Effector memory CD8-positive, alpha-beta T cell (primary cell): ENCODE measurements around the gene NXT1.

Source experiments
- ATAC-seq: fragments of 150-1000 bp; cut with Tn5 transposase; replicated peaks from 2 replicates; pipeline ENCODE4 v1.10.0; 2021; ENCODE audit warnings: mild to moderate bottlenecking, moderate library complexity
- DNase-seq, 3 experiments: peaks; one replicate each; pipeline ENCODE4 v3.0.0; 2021
- H3K27ac Mint-ChIP-seq, 2 donors: one replicate each; pipeline ENCODE4 v1.8.0; 2022; ENCODE audit warnings: mild to moderate bottlenecking in 2 of 2, mixed read lengths in 2 of 2, moderate library complexity in 2 of 2
- H3K27me3 Mint-ChIP-seq, 2 donors: one replicate each; pipeline ENCODE4 v1.8.0; 2022; ENCODE audit warnings: mixed read lengths in 2 of 2
- H3K36me3 Mint-ChIP-seq: one replicate; pipeline ENCODE4 v1.8.0; 2022; ENCODE audit warnings: mild to moderate bottlenecking, moderate library complexity, mixed read lengths; ENCODE audit not compliant: insufficient read depth
- H3K4me1 Mint-ChIP-seq, 2 donors: one replicate each; pipeline ENCODE4 v1.8.0; 2022; ENCODE audit warnings: low read depth in 2 of 2, mixed read lengths in 2 of 2
- H3K4me3 Mint-ChIP-seq, 2 donors: one replicate each; pipeline ENCODE4 v1.8.0; 2022; ENCODE audit warnings: mild to moderate bottlenecking in 2 of 2, mixed read lengths in 2 of 2, moderate library complexity in 2 of 2
- H3K9me3 Mint-ChIP-seq, 2 donors: one replicate each; pipeline ENCODE4 v1.8.0; 2022; ENCODE audit warnings: mixed read lengths in 2 of 2

NXT1 gene

DNA sequence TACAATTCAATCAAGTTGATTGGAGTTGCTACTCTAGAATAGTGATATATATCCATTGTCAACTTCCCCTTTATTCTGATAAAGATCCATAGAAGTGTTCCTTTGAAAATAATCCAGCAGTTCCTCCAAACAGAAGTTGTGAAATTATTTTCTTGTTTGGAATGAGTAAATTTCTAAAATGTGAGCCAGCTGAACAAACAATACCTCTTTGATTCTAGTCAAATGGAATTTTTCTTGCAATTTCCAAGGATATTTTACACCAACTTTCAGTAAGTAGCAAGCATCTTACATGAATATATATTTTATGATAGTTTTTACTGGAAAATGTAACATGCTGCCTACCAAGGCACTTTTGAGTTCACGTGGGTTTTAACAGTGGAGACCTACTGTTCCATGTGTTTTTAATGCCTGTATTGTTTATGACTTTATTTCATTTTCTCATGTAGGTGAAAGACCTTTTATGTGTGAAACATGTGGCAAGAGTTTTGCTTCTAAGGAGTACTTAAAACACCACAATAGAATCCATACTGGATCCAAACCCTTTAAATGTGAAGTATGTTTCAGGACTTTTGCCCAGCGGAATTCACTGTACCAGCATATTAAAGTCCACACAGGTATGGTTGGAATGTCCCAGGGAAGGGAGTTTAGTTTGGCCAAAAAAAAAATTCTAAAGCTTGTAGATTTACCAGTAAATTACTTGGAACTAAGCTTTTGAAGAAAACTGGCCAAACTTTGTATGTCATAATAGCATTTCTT is 17.9 kb downstream of the NXT1 start:
- peaks cover 64% of the 10 kb centered on the region for H3K36me3 Mint-ChIP-seq
- H3K27me3 Mint-ChIP-seq = no peaks in the 10 kb centered on the region
- H3K9me3 Mint-ChIP-seq = no peaks in the 10 kb centered on the region
- H3K4me3 Mint-ChIP-seq = no peak overlapping the region
- peak overlapping the region in 1 of 2 donors; percentile 7 for H3K27ac Mint-ChIP-seq
- peaks cover 19 to 28% of the 10 kb centered on the region in 2 donors for H3K4me1 Mint-ChIP-seq
- ATAC-seq (no peak), DNase-seq (no peak)

GRCh38 chr20:23369072-23369823 is 18.7 kb downstream of the NXT1 start:
- H3K27ac Mint-ChIP-seq = peak overlapping the region; percentile 6 to 44
- H3K36me3 Mint-ChIP-seq = peaks cover 70% of the 10 kb centered on the region
- H3K4me1 Mint-ChIP-seq = peaks cover 18 to 22% of the 10 kb centered on the region in 2 donors
- no peaks in the 10 kb centered on the region for H3K27me3 Mint-ChIP-seq
- DNase-seq = no peak
- no peaks in the 10 kb centered on the region for H3K9me3 Mint-ChIP-seq
- no peak for ATAC-seq
- H3K4me3 Mint-ChIP-seq = no peak overlapping the region

DNA sequence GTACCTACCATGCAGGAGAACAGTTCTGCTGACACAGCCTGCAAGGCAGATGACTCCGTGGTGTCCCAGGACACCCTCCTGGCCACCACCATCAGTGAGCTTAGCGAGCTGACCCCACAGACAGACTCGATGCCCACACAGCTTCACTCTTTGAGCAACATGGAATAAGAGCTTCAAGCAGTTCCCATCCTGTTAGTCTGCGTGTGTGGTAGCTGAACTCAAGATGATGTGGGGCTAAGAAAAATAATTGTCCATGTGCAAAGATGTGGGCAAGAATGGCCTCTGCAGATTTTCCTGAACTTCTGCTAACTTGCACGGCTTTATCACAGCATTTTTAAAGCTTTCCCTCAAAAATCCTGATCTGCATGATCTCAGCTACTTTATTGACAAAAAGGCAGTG is 19.7 kb downstream of the NXT1 start:
- peaks cover 66% of the 10 kb centered on the region for H3K36me3 Mint-ChIP-seq
- no peak for ATAC-seq
- no peaks in the 10 kb centered on the region for H3K27me3 Mint-ChIP-seq
- peaks cover 9 to 12% of the 10 kb centered on the region in 2 donors for H3K4me1 Mint-ChIP-seq
- DNase-seq = no peak
- no peaks in the 10 kb centered on the region for H3K9me3 Mint-ChIP-seq
- H3K4me3 Mint-ChIP-seq = no peak overlapping the region
- no peak overlapping the region for H3K27ac Mint-ChIP-seq

DNA sequence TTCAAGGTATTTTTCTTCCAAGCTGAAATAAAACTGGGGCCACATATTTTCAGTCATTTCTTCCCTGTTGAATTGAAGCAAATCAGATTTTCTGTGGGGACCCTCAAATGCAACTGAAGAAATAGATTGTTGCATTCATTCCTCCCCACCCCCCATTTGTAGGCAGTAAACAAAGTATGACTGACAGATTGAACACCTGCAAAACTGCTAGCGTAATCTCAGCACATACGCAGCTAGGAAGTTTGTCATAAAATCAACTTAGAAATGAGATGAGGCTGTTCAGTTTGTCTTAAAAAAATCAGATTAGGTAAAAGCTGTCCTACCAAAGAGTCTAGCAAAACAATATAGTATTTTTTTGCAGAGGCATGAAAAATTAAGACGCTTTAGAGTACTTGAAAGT is 20.3 kb downstream of the NXT1 start:
- DNase-seq = no peak
- ATAC-seq = no peak
- H3K9me3 Mint-ChIP-seq = no peaks in the 10 kb centered on the region
- peaks cover 9 to 11% of the 10 kb centered on the region in 2 donors for H3K4me1 Mint-ChIP-seq
- no peak overlapping the region for H3K27ac Mint-ChIP-seq
- H3K27me3 Mint-ChIP-seq = no peaks in the 10 kb centered on the region
- H3K36me3 Mint-ChIP-seq = peaks cover 66% of the 10 kb centered on the region
- no peak overlapping the region for H3K4me3 Mint-ChIP-seq

GRCh38 chr20:23371496-23371895 is 20.9 kb downstream of the NXT1 start:
- DNase-seq (no peak), ATAC-seq (no peak)
- Mint-ChIP-seq H3K36me3 (peaks cover 66% of the 10 kb centered on the region), H3K4me3 (no peak overlapping the region), H3K27me3 (no peaks in the 10 kb centered on the region), H3K27ac (no peak overlapping the region), H3K4me1 (peaks cover 4 to 5% of the 10 kb centered on the region in 2 donors), H3K9me3 (no peaks in the 10 kb centered on the region)

- H3K27me3 Mint-ChIP-seq = no peaks in the 10 kb centered on the region
- H3K27ac Mint-ChIP-seq = peak overlapping the region in 1 of 2 donors; percentile 46
- no peak for DNase-seq
- ATAC-seq = no peak
- H3K36me3 Mint-ChIP-seq = peaks cover 70% of the 10 kb centered on the region
- H3K4me3 Mint-ChIP-seq = no peak overlapping the region
- no peaks in the 10 kb centered on the region for H3K9me3 Mint-ChIP-seq
- H3K4me1 Mint-ChIP-seq = no peaks in the 10 kb centered on the region
Measured at GRCh38 chr20:23374441-23374840, 23.9 kb downstream of the NXT1 start.

GRCh38 chr20:23375827-23376226 is 25.2 kb downstream of the NXT1 start:
- no peaks in the 10 kb centered on the region for H3K27me3 Mint-ChIP-seq
- no peak overlapping the region for H3K27ac Mint-ChIP-seq
- DNase-seq = no peak
- H3K9me3 Mint-ChIP-seq = no peaks in the 10 kb centered on the region
- no peak overlapping the region for H3K4me3 Mint-ChIP-seq
- no peak for ATAC-seq
- no peaks in the 10 kb centered on the region for H3K4me1 Mint-ChIP-seq
- H3K36me3 Mint-ChIP-seq = peaks cover 67% of the 10 kb centered on the region

GRCh38 chr20:23379772-23380171 is 29.2 kb downstream of the NXT1 start:
- DNase-seq (no peak), ATAC-seq (no peak)
- H3K27me3 Mint-ChIP-seq = no peaks in the 10 kb centered on the region
- no peak overlapping the region for H3K4me3 Mint-ChIP-seq
- no peaks in the 10 kb centered on the region for H3K9me3 Mint-ChIP-seq
- H3K4me1 Mint-ChIP-seq = no peaks in the 10 kb centered on the region
- no peak overlapping the region for H3K27ac Mint-ChIP-seq
- peaks cover 62% of the 10 kb centered on the region for H3K36me3 Mint-ChIP-seq

- Mint-ChIP-seq H3K4me3 (no peak overlapping the region), H3K9me3 (no peaks in the 10 kb centered on the region), H3K27ac (peak overlapping the region in 1 of 2 donors; percentile 57), H3K36me3 (peaks cover 54% of the 10 kb centered on the region), H3K27me3 (no peaks in the 10 kb centered on the region), H3K4me1 (peaks cover 3 to 14% of the 10 kb centered on the region in 2 donors)
- ATAC-seq = no peak
- no peak for DNase-seq
Measured at GRCh38 chr20:23381876-23382275, 31.3 kb downstream of the NXT1 start.

DNA sequence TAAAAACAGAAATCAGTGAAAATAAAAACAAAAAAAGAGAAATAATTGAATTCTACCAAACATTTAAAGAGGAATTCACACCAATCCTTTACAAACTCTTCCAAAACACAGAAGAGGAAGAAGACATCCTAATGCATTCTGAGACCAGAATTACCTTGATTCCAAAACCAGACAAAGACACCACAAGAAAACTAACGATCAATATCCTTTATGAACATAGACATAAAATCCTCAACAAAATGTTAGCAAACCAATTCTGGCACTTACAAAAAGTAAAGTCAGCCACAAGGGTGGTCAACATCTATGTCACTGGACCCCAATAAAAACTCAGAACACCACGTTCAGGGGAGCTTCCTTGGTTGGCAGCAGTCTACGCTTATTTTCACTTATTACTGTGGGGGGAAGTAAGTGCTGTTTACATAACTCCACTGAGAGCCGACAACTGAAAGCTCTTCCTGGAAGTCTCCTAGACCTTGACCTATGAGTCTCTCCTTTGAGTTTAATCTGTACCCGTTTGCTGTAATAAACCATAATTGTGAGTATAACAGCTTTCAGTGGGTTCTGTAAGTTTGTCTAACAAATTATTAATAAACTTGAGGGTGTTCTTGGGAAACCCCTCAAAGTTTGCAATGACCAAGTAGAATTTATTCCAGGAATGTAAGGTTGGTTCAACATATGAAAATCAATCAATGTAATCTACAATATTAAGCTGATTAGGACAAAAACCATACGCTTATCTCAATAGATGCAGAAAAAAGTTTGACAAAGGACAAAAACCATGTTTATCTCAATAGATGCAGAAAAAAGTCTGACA is 35.9 kb downstream of the NXT1 start:
- H3K4me1 Mint-ChIP-seq = peaks cover 3 to 19% of the 10 kb centered on the region in 2 donors
- no peaks in the 10 kb centered on the region for H3K9me3 Mint-ChIP-seq
- no peaks in the 10 kb centered on the region for H3K27me3 Mint-ChIP-seq
- DNase-seq (no peak), ATAC-seq (no peak)
- H3K27ac Mint-ChIP-seq = no peak overlapping the region
- H3K4me3 Mint-ChIP-seq = no peak overlapping the region
- H3K36me3 Mint-ChIP-seq = peaks cover 35% of the 10 kb centered on the region

- H3K36me3 Mint-ChIP-seq = peaks cover 39% of the 10 kb centered on the region
- H3K4me3 Mint-ChIP-seq = no peak overlapping the region
- ATAC-seq (no peak), DNase-seq (no peak)
- no peak overlapping the region for H3K27ac Mint-ChIP-seq
- peaks cover 4 to 19% of the 10 kb centered on the region in 2 donors for H3K4me1 Mint-ChIP-seq
- no peaks in the 10 kb centered on the region for H3K27me3 Mint-ChIP-seq
- no peaks in the 10 kb centered on the region for H3K9me3 Mint-ChIP-seq
Measured at GRCh38 chr20:23387118-23387443, 36.5 kb downstream of the NXT1 start.

DNA sequence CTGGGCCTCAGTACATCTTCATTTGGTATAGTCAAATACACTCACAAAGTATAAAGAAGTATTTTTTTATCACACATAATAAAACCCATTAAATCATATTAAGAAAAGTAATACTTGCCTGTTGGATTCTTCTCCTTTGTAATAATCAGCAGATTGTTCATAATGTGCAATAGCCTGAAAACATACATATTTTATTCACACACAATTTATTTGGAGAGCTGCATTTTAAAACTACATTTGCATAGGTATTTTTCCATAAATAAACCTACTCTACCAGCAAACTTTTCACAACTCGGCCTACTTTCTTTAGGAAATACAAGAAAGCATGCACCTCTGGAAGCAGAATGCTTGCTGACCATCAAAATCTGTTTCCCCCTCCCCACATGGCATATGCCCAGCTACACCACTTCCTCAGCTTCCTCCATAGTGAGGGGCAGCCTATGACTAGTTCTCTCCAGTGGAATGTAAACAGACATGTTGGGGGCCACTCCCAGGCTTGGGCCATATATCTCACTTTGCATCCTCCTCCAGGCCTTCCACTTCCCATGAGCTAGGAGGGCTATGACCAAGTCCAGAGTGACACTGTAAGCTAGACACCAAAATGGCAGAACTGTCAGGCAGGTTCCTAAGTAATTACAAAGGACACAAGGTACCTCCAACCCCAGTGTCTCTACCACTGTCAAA is 39.6 kb downstream of the NXT1 start:
- no peak overlapping the region for H3K4me3 Mint-ChIP-seq

DNA sequence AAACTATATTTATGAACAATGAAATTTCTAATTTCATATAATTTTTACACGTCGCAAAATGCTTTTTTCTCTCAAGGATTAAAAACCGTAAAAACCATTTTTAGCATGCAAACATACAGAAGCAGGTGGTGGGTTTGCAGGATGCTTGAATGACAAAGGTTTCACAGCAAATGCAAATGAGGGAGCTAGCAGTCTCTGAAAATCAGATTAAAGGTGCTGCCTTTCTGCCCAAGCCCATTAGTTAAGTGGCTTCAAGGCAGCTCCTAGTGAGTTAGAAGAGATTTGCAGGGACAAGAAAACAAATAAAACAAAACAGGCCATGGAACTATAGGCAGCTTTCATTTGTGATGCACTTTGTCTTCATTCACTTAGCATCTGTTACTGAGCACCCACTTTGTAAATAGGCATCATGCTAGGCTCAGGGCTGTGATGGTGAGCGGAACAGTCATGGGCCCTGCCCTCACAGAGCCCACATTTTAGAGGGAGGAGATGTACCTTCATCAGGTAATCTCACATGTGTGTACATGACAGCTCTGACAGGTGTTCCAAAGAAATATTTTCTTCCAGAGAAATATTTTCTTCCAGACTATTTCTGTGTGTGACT is 41.2 kb downstream of the NXT1 start:
- no peak overlapping the region for H3K4me3 Mint-ChIP-seq
- DNase-seq (no peak), ATAC-seq (no peak)
- H3K27ac Mint-ChIP-seq = no peak overlapping the region
- H3K27me3 Mint-ChIP-seq = no peaks in the 10 kb centered on the region
- H3K36me3 Mint-ChIP-seq = peaks cover 33% of the 10 kb centered on the region
- peaks cover 4 to 7% of the 10 kb centered on the region in 2 donors for H3K4me1 Mint-ChIP-seq
- H3K9me3 Mint-ChIP-seq = no peaks in the 10 kb centered on the region

More for the DNA sequence above, 39.6 kb downstream of the NXT1 start:
- no peaks in the 10 kb centered on the region for H3K27me3 Mint-ChIP-seq
- ATAC-seq (no peak), DNase-seq (no peak)
- H3K36me3 Mint-ChIP-seq = peaks cover 31% of the 10 kb centered on the region
- no peaks in the 10 kb centered on the region for H3K9me3 Mint-ChIP-seq
- peaks cover 5 to 20% of the 10 kb centered on the region in 2 donors for H3K4me1 Mint-ChIP-seq
- H3K27ac Mint-ChIP-seq = no peak overlapping the region
